Brain microvascular endothelial cell (primary cell): ENCODE data around the gene PITPNC1.
A peak's percentile ranks its signal among the peaks of the same experiment; 100 is the strongest.

ENCODE experiments used
- DNase-seq: peaks from one replicate; pipeline ENCODE4 v3.0.0-alpha.2; 2020
- H3K27ac ChIP-seq: fragments of 250-450 bp; sonication (Bioruptor Pico); 2 replicates; pipeline ENCODE4 v1.5.1; 2020; ENCODE audit warnings: mild to moderate bottlenecking, moderate library complexity
- H3K27me3 ChIP-seq: fragments of 250-450 bp; sonication (Bioruptor Pico); replicated peaks from 2 replicates; pipeline ENCODE4 v1.5.1; 2020; ENCODE audit warnings: mild to moderate bottlenecking
- H3K36me3 ChIP-seq: fragments of 250-450 bp; sonication (Bioruptor Pico); replicated peaks from 2 replicates; pipeline ENCODE4 v1.5.1; 2020; ENCODE audit warnings: mild to moderate bottlenecking
- H3K4me3 ChIP-seq: 2 replicates; pipeline ENCODE4 v1.5.1; 2011; ENCODE audit warnings: low read depth, mild to moderate bottlenecking, control low read depth, low read length, moderate library complexity
- in situ Hi-C: cut with HindIII; loops from 2 replicates; pipeline ENCODE4 v1.10.0; 2017; ENCODE audit warnings: low sequenced_read_pairs, low pct_ligation_motif_present
- TF ChIP-seq, protein P1 (sequence below): IDR thresholded peaks from 2 replicates; pipeline ENCODE4 v1.5.1; 2011; ENCODE audit warnings: low read depth, mild to moderate bottlenecking, moderate library complexity, low read length, control low read depth, inconsistent platforms; ENCODE audit errors: missing control alignments

Gene PITPNC1

DNA sequence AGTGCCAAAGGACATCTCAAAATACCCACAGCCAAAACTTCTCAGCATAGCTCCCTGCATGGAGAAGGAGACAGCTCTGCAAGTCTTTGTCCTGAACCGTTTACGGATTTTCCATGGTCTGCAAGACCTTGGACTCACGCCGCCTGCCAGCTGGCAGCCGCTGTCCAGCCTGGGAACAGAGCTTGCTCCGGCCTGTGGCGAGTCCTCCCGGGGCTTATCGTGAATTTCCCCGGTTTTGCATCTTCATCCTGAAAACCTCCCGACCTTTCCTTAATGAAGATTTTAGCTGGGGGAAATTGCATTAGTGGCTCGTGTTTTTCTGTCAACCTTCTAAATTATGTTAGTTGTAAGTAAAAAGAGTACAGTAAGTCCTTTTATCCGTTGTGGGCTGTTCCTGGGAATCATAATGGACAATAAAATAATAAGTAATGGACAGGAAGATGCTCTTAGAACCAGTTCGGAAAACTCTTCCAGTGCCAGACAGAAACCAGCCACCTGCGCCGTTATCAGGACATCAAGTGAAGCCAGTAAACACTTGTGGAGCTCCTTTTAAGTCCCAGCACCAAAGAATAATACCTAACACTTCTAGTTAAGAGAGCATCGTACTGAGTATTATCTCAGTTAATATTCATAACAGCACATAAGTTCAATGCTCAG lies 228.3 kb downstream of the PITPNC1 start:
- no peaks in the 10 kb centered on the region for H3K27me3 ChIP-seq
- no peak for DNase-seq
- no peaks in the 10 kb centered on the region for H3K36me3 ChIP-seq
- H3K27ac ChIP-seq, result no peak overlapping the region
- no peak overlapping the region for H3K4me3 ChIP-seq
- TF ChIP-seq, protein P1, sequence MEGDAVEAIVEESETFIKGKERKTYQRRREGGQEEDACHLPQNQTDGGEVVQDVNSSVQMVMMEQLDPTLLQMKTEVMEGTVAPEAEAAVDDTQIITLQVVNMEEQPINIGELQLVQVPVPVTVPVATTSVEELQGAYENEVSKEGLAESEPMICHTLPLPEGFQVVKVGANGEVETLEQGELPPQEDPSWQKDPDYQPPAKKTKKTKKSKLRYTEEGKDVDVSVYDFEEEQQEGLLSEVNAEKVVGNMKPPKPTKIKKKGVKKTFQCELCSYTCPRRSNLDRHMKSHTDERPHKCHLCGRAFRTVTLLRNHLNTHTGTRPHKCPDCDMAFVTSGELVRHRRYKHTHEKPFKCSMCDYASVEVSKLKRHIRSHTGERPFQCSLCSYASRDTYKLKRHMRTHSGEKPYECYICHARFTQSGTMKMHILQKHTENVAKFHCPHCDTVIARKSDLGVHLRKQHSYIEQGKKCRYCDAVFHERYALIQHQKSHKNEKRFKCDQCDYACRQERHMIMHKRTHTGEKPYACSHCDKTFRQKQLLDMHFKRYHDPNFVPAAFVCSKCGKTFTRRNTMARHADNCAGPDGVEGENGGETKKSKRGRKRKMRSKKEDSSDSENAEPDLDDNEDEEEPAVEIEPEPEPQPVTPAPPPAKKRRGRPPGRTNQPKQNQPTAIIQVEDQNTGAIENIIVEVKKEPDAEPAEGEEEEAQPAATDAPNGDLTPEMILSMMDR, result no peak
- in situ Hi-C loops, result loop anchor here (25.0 kb wide), 1 partner anchor 118 kb away; no protein-coding TSS in a partner anchor

DNA sequence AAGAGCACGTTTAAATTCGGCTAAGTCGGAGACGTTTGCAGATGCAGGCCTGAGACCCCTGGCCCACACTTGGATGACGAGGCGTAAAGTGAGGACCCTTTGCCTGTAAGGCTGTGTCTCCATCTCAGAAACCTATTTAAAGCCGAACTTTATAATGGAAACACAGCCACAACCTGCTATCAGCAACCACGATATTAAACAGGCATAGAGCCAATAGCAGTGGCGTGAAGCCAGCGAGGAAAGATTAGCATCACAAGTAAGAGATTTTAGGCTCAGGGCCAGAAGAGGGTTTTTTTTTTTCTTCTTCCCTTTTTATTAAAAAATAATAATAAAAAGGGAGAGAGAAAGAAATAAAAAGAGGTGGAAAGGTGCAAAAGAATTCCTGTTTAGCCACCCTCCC lies 229.4 kb downstream of the PITPNC1 start:
- in situ Hi-C loops, result loop anchor here (25.0 kb wide), 1 partner anchor 119 kb away; no protein-coding TSS in a partner anchor
- Histone ChIP-seq H3K27ac (no peak overlapping the region), H3K27me3 (no peaks in the 10 kb centered on the region), H3K4me3 (no peak overlapping the region), H3K36me3 (no peaks in the 10 kb centered on the region)
- DNase-seq, result peak; percentile 75
- TF ChIP-seq, protein P1, result no peak

DNA sequence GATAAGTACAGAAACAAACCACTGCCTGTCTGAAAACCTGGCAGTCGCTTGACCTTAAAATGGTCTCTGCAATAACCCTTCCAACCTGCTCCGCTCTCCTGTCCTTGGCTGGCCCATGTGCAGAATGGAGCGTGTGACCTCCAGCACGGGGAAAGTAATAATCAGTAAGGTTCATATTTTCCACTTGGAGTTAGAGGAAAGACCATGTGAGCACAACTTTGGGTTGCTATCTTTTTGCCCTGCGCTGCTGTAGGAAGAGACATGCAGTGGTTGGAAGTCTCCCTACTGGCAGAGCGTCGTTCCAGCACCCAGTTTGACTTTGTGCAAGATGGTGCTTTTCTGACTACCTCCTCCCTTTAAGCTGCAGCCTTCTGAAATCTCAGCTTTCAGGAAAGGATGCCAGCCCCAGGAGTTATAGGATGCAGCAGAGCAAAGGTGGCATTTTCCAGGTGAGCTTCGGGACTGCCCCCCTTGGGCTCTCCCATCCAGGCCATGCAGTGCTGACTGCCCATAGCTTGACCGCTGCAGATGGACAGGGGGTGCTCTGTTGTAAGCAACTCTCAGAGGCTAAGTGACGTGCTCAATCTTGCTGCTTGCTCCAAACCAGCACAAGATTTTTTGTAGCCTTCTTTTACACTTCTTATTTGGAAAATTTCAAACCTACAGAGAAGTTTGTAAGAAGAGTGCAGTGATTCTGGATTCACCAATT lies 230.0 kb downstream of the PITPNC1 start:
- no peak for DNase-seq
- no peak overlapping the region for H3K4me3 ChIP-seq
- no peak overlapping the region for H3K27ac ChIP-seq
- H3K27me3 ChIP-seq, result no peaks in the 10 kb centered on the region
- TF ChIP-seq, protein P1, result no peak
- H3K36me3 ChIP-seq, result no peaks in the 10 kb centered on the region
- in situ Hi-C loops, result loop anchor here (25.0 kb wide), 1 partner anchor 120 kb away; no protein-coding TSS in a partner anchor

DNA sequence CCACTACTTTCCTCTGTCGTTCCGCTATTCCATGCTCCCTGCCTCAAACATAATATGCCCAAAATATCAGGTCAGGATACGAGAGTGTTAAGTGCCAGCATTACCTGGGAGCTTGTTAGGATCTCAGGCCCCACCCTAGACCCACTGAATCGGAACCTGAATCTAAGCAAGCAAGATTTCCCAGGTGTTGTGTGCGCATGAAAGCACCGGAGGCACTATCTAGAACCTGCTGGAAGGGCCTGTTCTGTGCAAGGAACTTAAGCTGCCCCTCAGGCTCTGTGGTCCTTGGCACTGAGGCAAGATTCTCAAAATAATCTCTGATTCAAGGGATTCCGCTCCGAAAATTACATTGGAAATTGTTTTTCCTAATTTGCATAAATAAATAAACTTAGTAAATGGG lies 233.0 kb downstream of the PITPNC1 start:
- Histone ChIP-seq H3K4me3 (no peak overlapping the region), H3K27me3 (no peaks in the 10 kb centered on the region), H3K36me3 (no peaks in the 10 kb centered on the region), H3K27ac (no peak overlapping the region)
- in situ Hi-C loops, result loop anchor here (25.0 kb wide), 1 partner anchor 123 kb away; no protein-coding TSS in a partner anchor
- TF ChIP-seq, protein P1, result no peak
- DNase-seq, result no peak

DNA sequence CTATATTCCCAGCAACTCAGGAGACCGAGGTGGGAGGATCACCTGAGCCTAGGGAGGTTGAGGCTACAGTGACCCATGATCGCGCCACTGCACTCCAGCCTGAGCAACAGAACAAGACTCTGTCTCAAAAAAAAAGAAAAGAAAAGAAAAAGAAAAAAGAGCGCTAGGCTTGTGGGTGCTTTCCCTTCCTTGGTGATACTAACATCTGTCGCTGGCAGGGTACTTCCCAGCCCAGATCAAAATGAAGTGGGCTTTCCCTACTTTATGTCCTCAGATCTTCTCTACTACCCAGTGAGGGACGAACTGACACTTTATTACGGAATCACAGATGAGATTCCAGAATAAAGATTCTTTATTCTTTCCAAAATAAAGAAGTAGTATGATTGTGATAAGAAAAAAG lies 236.9 kb downstream of the PITPNC1 start:
- Histone ChIP-seq H3K36me3 (no peaks in the 10 kb centered on the region), H3K4me3 (no peak overlapping the region), H3K27me3 (no peaks in the 10 kb centered on the region), H3K27ac (no peak overlapping the region)
- DNase-seq, result no peak
- TF ChIP-seq, protein P1, result no peak
- in situ Hi-C loops, result loop anchor here (25.0 kb wide), 1 partner anchor 127 kb away; no protein-coding TSS in a partner anchor
